Liver (tissue), 9 donors: ENCODE data around the gene PTCD1. TPM values are rescaled to one million over a fixed set of nuclear protein-coding genes. Genes with fewer than 3 reads are reported as not detected.

Source experiments
- DNase-seq: peaks from one replicate; pipeline ENCODE4 v3.0.0-alpha.2; 2017; ENCODE audit warnings: low spot score
- H3K27ac ChIP-seq, 2 donors: one replicate each; pipeline ENCODE4 v1.7.0; 2013; ENCODE audit warnings: inconsistent platforms in 2 of 2, low read length in 2 of 2, control low read depth in 1 of 2, low read depth in 1 of 2, mild to moderate bottlenecking in 1 of 2
- H3K27me3 ChIP-seq, 4 donors: one replicate each; pipeline versions ENCODE4 v1.6.1 to v1.7.0; 2013; ENCODE audit warnings: low read length in 3 of 4, inconsistent platforms in 1 of 4, mild to moderate bottlenecking in 1 of 4, moderate library complexity in 1 of 4; ENCODE audit not compliant: control insufficient read depth in 4 of 4, insufficient read depth in 4 of 4
- H3K36me3 ChIP-seq, 4 donors: one replicate each; pipeline versions ENCODE4 v1.6.1 to v1.7.0; 2013; ENCODE audit warnings: low read length in 3 of 4, mild to moderate bottlenecking in 3 of 4, low read depth in 1 of 4, moderate library complexity in 1 of 4; ENCODE audit not compliant: control insufficient read depth in 4 of 4, insufficient read depth in 3 of 4
- H3K4me1 ChIP-seq, 4 donors: one replicate each; pipeline versions ENCODE4 v1.6.1 to v1.7.0; 2013; ENCODE audit warnings: low read length in 3 of 4, mild to moderate bottlenecking in 3 of 4, moderate library complexity in 1 of 4; ENCODE audit not compliant: control insufficient read depth in 4 of 4, insufficient read depth in 4 of 4
- H3K4me3 ChIP-seq, 3 donors: one replicate each; pipeline versions ENCODE4 v1.6.1 to v1.7.0; 2013; ENCODE audit warnings: low read length in 3 of 3, control low read depth in 1 of 3, low read depth in 1 of 3, mild to moderate bottlenecking in 1 of 3
- H3K9ac ChIP-seq, 2 donors: one replicate each; pipeline ENCODE4 v1.7.0; 2013; ENCODE audit warnings: low read length in 2 of 2, mild to moderate bottlenecking in 2 of 2, moderate library complexity in 2 of 2, control low read depth in 1 of 2, low read depth in 1 of 2
- H3K9me3 ChIP-seq, 4 donors: one replicate each; pipeline versions ENCODE4 v1.6.1 to v1.7.0; 2013; ENCODE audit warnings: low read length in 3 of 4; ENCODE audit not compliant: control insufficient read depth in 4 of 4
- ATF3 ChIP-seq: IDR thresholded peaks from 2 replicates; pipeline ENCODE4 v1.6.1; 2016; ENCODE audit warnings: antibody characterized with exemption
- CTCF ChIP-seq: fragments of 150-350 bp; IDR thresholded peaks from 2 replicates; pipeline ENCODE4 v1.5.1; 2017; ENCODE audit warnings: improper control_type of control experiment, low read depth, low read length; ENCODE audit not compliant: missing input control
- EGR1 ChIP-seq, 2 donors: IDR thresholded peaks; 2 replicates each; pipeline ENCODE4 v1.6.1; 2016 to 2018; ENCODE audit warnings: antibody characterized with exemption in 2 of 2, low read depth in 2 of 2
- FOXA1 ChIP-seq: IDR thresholded peaks from 2 replicates; pipeline ENCODE4 v1.6.1; 2016; ENCODE audit warnings: antibody characterized with exemption
- FOXA2 ChIP-seq: IDR thresholded peaks from 2 replicates; pipeline ENCODE4 v1.6.1; 2016; ENCODE audit warnings: antibody characterized with exemption
- GABPA ChIP-seq, 2 donors: IDR thresholded peaks in 1 of 2; conservative IDR thresholded peaks in 1 of 2; 2 replicates each; pipeline ENCODE4 v1.6.1; 2016; ENCODE audit warnings: antibody characterized with exemption in 2 of 2, mild to moderate bottlenecking in 1 of 2, moderate library complexity in 1 of 2
- JUND ChIP-seq, 2 donors: IDR thresholded peaks; 2 replicates each; pipeline ENCODE4 v1.6.1; 2016; ENCODE audit warnings: antibody characterized with exemption in 2 of 2
- MAX ChIP-seq: IDR thresholded peaks from 2 replicates; pipeline ENCODE4 v1.6.1; 2016; ENCODE audit warnings: antibody characterized with exemption
- NR2F2 ChIP-seq: IDR thresholded peaks from 2 replicates; pipeline ENCODE4 v1.6.1; 2016; ENCODE audit warnings: antibody characterized with exemption
- RAD21 ChIP-seq, 2 donors: IDR thresholded peaks; 2 replicates each; pipeline ENCODE4 v1.6.1; 2016; ENCODE audit warnings: antibody characterized with exemption in 2 of 2, mild to moderate bottlenecking in 2 of 2
- RXRA ChIP-seq, 2 donors: IDR thresholded peaks; 2 replicates each; pipeline ENCODE4 v1.6.1; 2017 to 2018; ENCODE audit warnings: antibody characterized with exemption in 2 of 2, mild to moderate bottlenecking in 1 of 2
- SP1 ChIP-seq: IDR thresholded peaks from 2 replicates; pipeline ENCODE4 v1.6.1; 2018; ENCODE audit warnings: antibody characterized with exemption, mild to moderate bottlenecking
- YY1 ChIP-seq: IDR thresholded peaks from 2 replicates; pipeline ENCODE4 v1.6.1; 2016; ENCODE audit warnings: antibody characterized with exemption, mild to moderate bottlenecking
- ZBTB33 ChIP-seq: IDR thresholded peaks from 2 replicates; pipeline ENCODE4 v1.6.1; 2016; ENCODE audit warnings: antibody characterized with exemption
- WGBS: extraction: QIAGEN DNeasy Blood & Tissue Kit; methylation state at CpG from one replicate; pipeline ENCODE4 v1.1.7; 2013; 5-methylcytosine and 5-hydroxymethylcytosine counted together
- polyA plus RNA-seq, 2 donors: library from polyadenylated mRNA; stranded (reverse) in 1 of 2; unstranded in 1 of 2; fragments of 200-250 nt in 1 of 2; fragments of >200 nt in 1 of 2; fragmentation: Nextera tagmentation in 1 of 2; extraction: Ambion mirVana in 1 of 2; gene quantifications; one replicate each; pipeline versions ENCODE4 v1.2.1 to v1.2.3, GENCODE V29; 2013 to 2015
- total RNA-seq, 2 donors: library from RNA; depleted of rRNA; stranded (reverse); fragments of >200 nt; gene quantifications; one replicate each; pipeline ENCODE4 v1.2.3, GENCODE V29; 2014
- TF ChIP-seq, protein P1 (sequence below): IDR thresholded peaks from 2 replicates; pipeline ENCODE4 v1.6.1; 2016; ENCODE audit warnings: antibody characterized with exemption, mild to moderate bottlenecking
- donor health status: healthy.
- donor health status: healthy.
- donor health status: healthy.
- donor health status: healthy.
- donor health status: healthy.

PTCD1 gene
- total and polyA plus RNA-seq, 4 donors: 3.1 to 4.3 (median 3.8) TPM

- no peak for TF ChIP-seq ZBTB33
- no peak for TF ChIP-seq NR2F2
- no peak for TF ChIP-seq CTCF
- TF ChIP-seq GABPA (IDR thresholded peaks at IDR 0.05 in 1 of 2, conservative IDR thresholded peaks at IDR 0.05 in 1 of 2): no peak
- no peak for TF ChIP-seq ATF3
- TF ChIP-seq YY1: no peak
Measured at GRCh38 chr7:99485094-99485493, 46.5 kb upstream of the PTCD1 start (continued).

GRCh38 chr7:99478464-99479440, 40.2 kb upstream of the PTCD1 start:
- Histone ChIP-seq H3K27ac (no peak overlapping the region), H3K27me3 (no peaks in the 10 kb centered on the region), H3K4me3 (no peak overlapping the region), H3K4me1 (peaks cover 3 to 8% (median 3%) of the 10 kb centered on the region in 4 donors), H3K36me3 (peaks cover 1 to 20% (median 8%) of the 10 kb centered on the region in 4 donors), H3K9me3 (no peaks in the 10 kb centered on the region), H3K9ac (no peak overlapping the region)
- no peak for DNase-seq
- WGBS: 86% methylated on average over 15 of the region's 15 CpGs
- TF ChIP-seq EGR1 (IDR thresholded peaks at IDR 0.05; ENCODE audit: low read depth in 2 of 2) (no peak), RAD21 (IDR thresholded peaks at IDR 0.05) (no peak)
- TF ChIP-seq, protein P1, sequence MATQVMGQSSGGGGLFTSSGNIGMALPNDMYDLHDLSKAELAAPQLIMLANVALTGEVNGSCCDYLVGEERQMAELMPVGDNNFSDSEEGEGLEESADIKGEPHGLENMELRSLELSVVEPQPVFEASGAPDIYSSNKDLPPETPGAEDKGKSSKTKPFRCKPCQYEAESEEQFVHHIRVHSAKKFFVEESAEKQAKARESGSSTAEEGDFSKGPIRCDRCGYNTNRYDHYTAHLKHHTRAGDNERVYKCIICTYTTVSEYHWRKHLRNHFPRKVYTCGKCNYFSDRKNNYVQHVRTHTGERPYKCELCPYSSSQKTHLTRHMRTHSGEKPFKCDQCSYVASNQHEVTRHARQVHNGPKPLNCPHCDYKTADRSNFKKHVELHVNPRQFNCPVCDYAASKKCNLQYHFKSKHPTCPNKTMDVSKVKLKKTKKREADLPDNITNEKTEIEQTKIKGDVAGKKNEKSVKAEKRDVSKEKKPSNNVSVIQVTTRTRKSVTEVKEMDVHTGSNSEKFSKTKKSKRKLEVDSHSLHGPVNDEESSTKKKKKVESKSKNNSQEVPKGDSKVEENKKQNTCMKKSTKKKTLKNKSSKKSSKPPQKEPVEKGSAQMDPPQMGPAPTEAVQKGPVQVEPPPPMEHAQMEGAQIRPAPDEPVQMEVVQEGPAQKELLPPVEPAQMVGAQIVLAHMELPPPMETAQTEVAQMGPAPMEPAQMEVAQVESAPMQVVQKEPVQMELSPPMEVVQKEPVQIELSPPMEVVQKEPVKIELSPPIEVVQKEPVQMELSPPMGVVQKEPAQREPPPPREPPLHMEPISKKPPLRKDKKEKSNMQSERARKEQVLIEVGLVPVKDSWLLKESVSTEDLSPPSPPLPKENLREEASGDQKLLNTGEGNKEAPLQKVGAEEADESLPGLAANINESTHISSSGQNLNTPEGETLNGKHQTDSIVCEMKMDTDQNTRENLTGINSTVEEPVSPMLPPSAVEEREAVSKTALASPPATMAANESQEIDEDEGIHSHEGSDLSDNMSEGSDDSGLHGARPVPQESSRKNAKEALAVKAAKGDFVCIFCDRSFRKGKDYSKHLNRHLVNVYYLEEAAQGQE: no peak

GRCh38 chr7:99476107-99476506, 37.5 kb upstream of the PTCD1 start:
- no peak for DNase-seq
- no peaks in the 10 kb centered on the region for H3K27me3 ChIP-seq
- TF ChIP-seq CTCF (no peak), FOXA1 (no peak), MAX (no peak), JUND (IDR thresholded peaks at IDR 0.05) (no peak), FOXA2 (no peak), RAD21 (IDR thresholded peaks at IDR 0.05) (no peak), RXRA (IDR thresholded peaks at IDR 0.05) (no peak), NR2F2 (no peak), GABPA (IDR thresholded peaks at IDR 0.05 in 1 of 2, conservative IDR thresholded peaks at IDR 0.05 in 1 of 2) (no peak), SP1 (no peak), ZBTB33 (no peak), YY1 (no peak)
- 87% methylated on average over 5 of the region's 5 CpGs for WGBS
- H3K4me1 ChIP-seq: peaks cover 3 to 15% (median 10%) of the 10 kb centered on the region in 4 donors
- no peak overlapping the region for H3K9ac ChIP-seq
- H3K9me3 ChIP-seq: no peaks in the 10 kb centered on the region
- H3K36me3 ChIP-seq: peaks cover 0 to 20% (median 7%) of the 10 kb centered on the region in 4 donors
- no peak overlapping the region for H3K4me3 ChIP-seq
- no peak overlapping the region for H3K27ac ChIP-seq
